ENCODE measurements around the gene MDM2. TPM values are rescaled to one million over a fixed set of nuclear protein-coding genes. Genes with fewer than 3 reads are reported as not detected.

MDM2 gene
- total and polyA plus RNA-seq, 2 of the 13 experiments (the other 11 are each of a cell fraction or from before 2014, with no cell fraction given) = 29.3 to 314 TPM

- TF ChIP-seq HMGXB3 (CRISPR knock-in tag; IDR thresholded peaks at IDR 0.05; ENCODE audit: borderline replicate concordance) (peak; percentile 26; the same call in 1 of the 2 replicates), TBX3 (IDR thresholded peaks at IDR 0.05; ENCODE audit: borderline replicate concordance) (no peak), ZNF563 (CRISPR knock-in tag; IDR thresholded peaks at IDR 0.05) (peak; percentile 65; the same call in 1 of the 2 replicates), PTBP1 (IDR thresholded peaks at IDR 0.05; ENCODE audit: low read depth, low read length, poor library complexity, severe bottlenecking) (no peak), PHF20 (CRISPR knock-in tag; IDR thresholded peaks at IDR 0.05) (no peak), FIP1L1 (IDR thresholded peaks at IDR 0.05; ENCODE audit: borderline replicate concordance, insufficient read depth, low read depth, low read length) (no peak), ZBTB4 (CRISPR knock-in tag; IDR thresholded peaks at IDR 0.05; ENCODE audit: borderline replicate concordance) (0 out of 2 replicates have a peak, but pooled peaks have one; percentile 55), GTF2F1 (IDR thresholded peaks at IDR 0.05; ENCODE audit: low read length) (no peak), ZNF549 (CRISPR knock-in tag; IDR thresholded peaks at IDR 0.05) (no peak), DDIT3 (CRISPR knock-in tag; IDR thresholded peaks at IDR 0.05) (no peak), ZNF281 (CRISPR knock-in tag; IDR thresholded peaks at IDR 0.05; ENCODE audit: borderline replicate concordance) (peak; percentile 89), ZNF737 (CRISPR knock-in tag; IDR thresholded peaks at IDR 0.05; ENCODE audit: borderline replicate concordance) (0 out of 2 replicates have a peak, but pooled peaks have one; percentile 65), ZSCAN9 (CRISPR knock-in tag; IDR thresholded peaks at IDR 0.05; ENCODE audit: borderline replicate concordance) (0 out of 2 replicates have a peak, but pooled peaks have one; percentile 21), XRCC5 (optimal IDR thresholded peaks at IDR 0.05; ENCODE audit: low read length) (peak; percentile 51), HOXA5 (CRISPR knock-in tag; IDR thresholded peaks at IDR 0.05) (peak; percentile 58; the same call in 1 of the 2 replicates), NBN (conservative IDR thresholded peaks at IDR 0.05) (no peak)
These were observed 3.1 kb upstream of the MDM2 start (continued) for GRCh38 chr12:68804657-68805591.

Measured in HepG2 (cell line).